ENCODE results near the gene FAM20C.

FAM20C gene

DNA sequence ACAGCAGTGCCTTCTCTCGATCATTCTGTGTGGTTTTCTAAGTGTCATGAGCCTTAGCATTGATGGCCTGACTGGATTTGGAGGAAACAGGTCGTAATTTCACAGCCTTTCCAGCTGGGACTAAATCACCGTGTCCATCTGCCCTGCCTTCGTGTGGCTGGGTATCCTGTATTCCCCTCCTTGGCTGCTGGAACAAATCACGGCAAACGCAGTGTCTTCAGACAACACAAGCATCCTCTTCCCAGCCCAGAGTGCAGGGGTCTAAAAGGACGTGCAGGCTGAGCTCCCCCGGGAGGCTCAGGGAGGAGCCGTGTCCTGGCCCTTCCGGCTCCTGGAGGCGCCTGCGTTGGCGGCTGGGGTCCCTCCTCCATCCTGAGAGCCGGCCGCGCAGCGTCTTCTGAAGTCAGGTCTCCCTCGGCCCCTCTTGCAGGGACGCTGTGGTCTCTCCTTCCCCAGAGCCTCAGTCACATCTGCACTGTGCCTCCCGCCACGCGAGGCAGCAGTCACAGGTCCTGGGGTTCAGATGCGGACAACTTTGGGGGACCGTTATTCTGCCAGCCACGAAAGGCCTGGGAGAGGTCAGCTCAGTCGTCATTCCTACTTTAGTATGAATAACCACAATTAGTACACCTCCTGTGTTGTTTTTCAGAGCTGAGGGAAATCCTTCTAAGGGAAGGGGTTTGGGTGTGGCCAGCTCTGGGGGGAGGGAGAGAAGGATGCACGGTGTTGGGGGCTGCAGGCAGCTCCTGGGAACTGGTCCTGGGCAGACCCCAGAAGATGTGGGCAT is 41.1 kb downstream of the FAM20C start:
- TF ChIP-seq, protein P1, sequence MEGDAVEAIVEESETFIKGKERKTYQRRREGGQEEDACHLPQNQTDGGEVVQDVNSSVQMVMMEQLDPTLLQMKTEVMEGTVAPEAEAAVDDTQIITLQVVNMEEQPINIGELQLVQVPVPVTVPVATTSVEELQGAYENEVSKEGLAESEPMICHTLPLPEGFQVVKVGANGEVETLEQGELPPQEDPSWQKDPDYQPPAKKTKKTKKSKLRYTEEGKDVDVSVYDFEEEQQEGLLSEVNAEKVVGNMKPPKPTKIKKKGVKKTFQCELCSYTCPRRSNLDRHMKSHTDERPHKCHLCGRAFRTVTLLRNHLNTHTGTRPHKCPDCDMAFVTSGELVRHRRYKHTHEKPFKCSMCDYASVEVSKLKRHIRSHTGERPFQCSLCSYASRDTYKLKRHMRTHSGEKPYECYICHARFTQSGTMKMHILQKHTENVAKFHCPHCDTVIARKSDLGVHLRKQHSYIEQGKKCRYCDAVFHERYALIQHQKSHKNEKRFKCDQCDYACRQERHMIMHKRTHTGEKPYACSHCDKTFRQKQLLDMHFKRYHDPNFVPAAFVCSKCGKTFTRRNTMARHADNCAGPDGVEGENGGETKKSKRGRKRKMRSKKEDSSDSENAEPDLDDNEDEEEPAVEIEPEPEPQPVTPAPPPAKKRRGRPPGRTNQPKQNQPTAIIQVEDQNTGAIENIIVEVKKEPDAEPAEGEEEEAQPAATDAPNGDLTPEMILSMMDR (IDR thresholded peaks at IDR 0.05), result no peak
- no peak overlapping the region for H3K4me3 ChIP-seq (ENCODE audit: low read depth in 1 of 2, low read length in 1 of 2)
- no peaks in the 10 kb centered on the region for H3K36me3 ChIP-seq
- H3K27me3 ChIP-seq, result no peaks in the 10 kb centered on the region
- no peaks in the 10 kb centered on the region for H3K9me3 ChIP-seq
- no peaks in the 10 kb centered on the region for H3K4me1 ChIP-seq (ENCODE audit: control insufficient read depth in 1 of 2, insufficient read depth in 1 of 2, low read depth in 1 of 2, low read length in 1 of 2)
- H3K27ac ChIP-seq, result no peak overlapping the region

DNA sequence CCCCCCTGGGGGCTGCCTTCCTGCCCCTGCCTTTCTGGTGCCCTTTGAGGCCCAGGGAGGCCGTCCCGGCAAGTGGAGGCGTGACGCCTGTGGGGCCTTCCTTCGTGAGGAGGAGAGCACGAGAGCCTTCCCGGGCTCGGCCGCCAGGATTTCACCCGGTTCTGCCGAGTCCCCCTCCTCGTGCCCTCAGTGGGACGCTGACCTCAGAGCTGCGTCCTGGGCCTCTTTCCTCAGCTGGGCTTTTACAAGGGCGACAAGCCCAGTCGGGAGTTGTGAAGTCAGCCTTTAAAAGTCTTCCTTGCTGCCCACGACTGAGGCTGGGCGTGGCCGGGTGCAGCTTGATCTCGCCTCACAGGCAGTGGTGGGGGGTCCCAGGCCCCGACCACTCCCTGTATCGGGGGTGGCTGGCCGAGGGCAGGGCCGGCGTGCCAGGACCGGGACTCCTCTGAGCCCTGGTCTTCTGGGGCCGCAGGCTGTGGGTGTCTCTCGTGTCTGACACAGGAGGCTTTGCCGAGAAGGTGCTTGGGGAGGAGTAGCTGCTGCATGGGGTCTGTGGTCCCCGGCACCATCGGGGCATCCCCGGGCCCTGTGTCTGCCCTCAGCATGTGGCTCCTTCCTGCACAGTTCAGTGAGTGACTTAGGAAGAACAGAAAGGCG is 41.8 kb downstream of the FAM20C start:
- Histone ChIP-seq H3K9me3 (no peaks in the 10 kb centered on the region), H3K4me3 (ENCODE audit: low read depth in 1 of 2, low read length in 1 of 2) (no peak overlapping the region), H3K27ac (no peak overlapping the region), H3K36me3 (no peaks in the 10 kb centered on the region), H3K27me3 (no peaks in the 10 kb centered on the region), H3K4me1 (ENCODE audit: control insufficient read depth in 1 of 2, insufficient read depth in 1 of 2, low read depth in 1 of 2, low read length in 1 of 2) (no peaks in the 10 kb centered on the region)
- TF ChIP-seq, protein P1 (IDR thresholded peaks at IDR 0.05), result no peak

- Histone ChIP-seq H3K4me3 (ENCODE audit: low read depth in 1 of 2, low read length in 1 of 2) (no peak overlapping the region), H3K4me1 (ENCODE audit: control insufficient read depth in 1 of 2, insufficient read depth in 1 of 2, low read depth in 1 of 2, low read length in 1 of 2) (no peaks in the 10 kb centered on the region), H3K27me3 (no peaks in the 10 kb centered on the region), H3K36me3 (no peaks in the 10 kb centered on the region), H3K27ac (no peak overlapping the region), H3K9me3 (no peaks in the 10 kb centered on the region)
- TF ChIP-seq, protein P1 (IDR thresholded peaks at IDR 0.05), result no peak
These were observed 42.6 kb downstream of the FAM20C start for GRCh38 chr7:234708-235553.

- no peak overlapping the region for H3K27ac ChIP-seq
- no peak overlapping the region for H3K4me3 ChIP-seq (ENCODE audit: low read depth in 1 of 2, low read length in 1 of 2)
- peaks cover 7% of the 10 kb centered on the region for H3K27me3 ChIP-seq
- H3K36me3 ChIP-seq, result no peaks in the 10 kb centered on the region
- no peaks in the 10 kb centered on the region for H3K4me1 ChIP-seq (ENCODE audit: control insufficient read depth in 1 of 2, insufficient read depth in 1 of 2, low read depth in 1 of 2, low read length in 1 of 2)
- H3K9me3 ChIP-seq, result no peaks in the 10 kb centered on the region
- TF ChIP-seq, protein P1 (IDR thresholded peaks at IDR 0.05), result no peak
These were observed 43.4 kb downstream of the FAM20C start for GRCh38 chr7:235576-236395.

DNA sequence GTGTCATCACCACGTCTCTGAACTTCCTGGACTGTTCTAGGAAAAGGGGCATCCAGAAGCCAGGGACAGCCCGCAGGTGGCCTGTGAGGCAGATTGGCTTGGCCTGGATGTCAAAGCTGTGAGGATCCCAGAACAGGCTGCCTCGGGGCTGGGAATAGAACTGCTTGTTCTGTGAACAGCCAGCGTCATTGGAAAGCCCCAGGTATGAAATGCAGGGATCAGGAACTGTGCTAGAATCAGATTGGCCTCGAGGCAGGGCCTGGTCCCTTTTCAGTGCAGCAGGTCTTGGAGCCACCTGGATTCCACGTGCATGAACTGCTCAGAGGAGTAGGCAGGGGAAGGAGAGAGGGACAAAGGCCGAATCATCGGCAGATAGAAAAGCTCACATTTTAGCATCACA is 44.6 kb downstream of the FAM20C start:
- Histone ChIP-seq H3K27me3 (peaks cover 14% of the 10 kb centered on the region), H3K27ac (no peak overlapping the region), H3K36me3 (no peaks in the 10 kb centered on the region), H3K4me3 (ENCODE audit: low read depth in 1 of 2, low read length in 1 of 2) (no peak overlapping the region), H3K4me1 (ENCODE audit: control insufficient read depth in 1 of 2, insufficient read depth in 1 of 2, low read depth in 1 of 2, low read length in 1 of 2) (no peaks in the 10 kb centered on the region), H3K9me3 (no peaks in the 10 kb centered on the region)
- TF ChIP-seq, protein P1 (IDR thresholded peaks at IDR 0.05), result no peak
